Hematopoietic multipotent progenitor cell treated with erythropoietin and hydrocortisone succinate and interleukin-3 and kit ligand, for 4 days (in vitro differentiated cells): ENCODE results near the gene PSMA7.
"Not testable (repeated sequence)": the region's sequence is repeated elsewhere in the genome, so short reads cannot be mapped to it uniquely, and the experiment has no call there.

Experiments
- DNase-seq: peaks from one replicate; pipeline ENCODE4 v3.0.0-alpha.2; 2015

PSMA7 gene

GRCh38 chr20:62117362-62117646 is 25.9 kb downstream of the PSMA7 start:
- peak; percentile 28 for DNase-seq

GRCh38 chr20:62116558-62117361 is 26.4 kb downstream of the PSMA7 start:
- DNase-seq = no peak

- DNase-seq = not testable (repeated sequence)
Measured at GRCh38 chr20:62115800-62116407, 27.3 kb downstream of the PSMA7 start.

GRCh38 chr20:62114894-62115293 is 28.3 kb downstream of the PSMA7 start:
- DNase-seq = no peak

GRCh38 chr20:62112368-62112767 is 30.8 kb downstream of the PSMA7 start:
- DNase-seq = no peak

DNA sequence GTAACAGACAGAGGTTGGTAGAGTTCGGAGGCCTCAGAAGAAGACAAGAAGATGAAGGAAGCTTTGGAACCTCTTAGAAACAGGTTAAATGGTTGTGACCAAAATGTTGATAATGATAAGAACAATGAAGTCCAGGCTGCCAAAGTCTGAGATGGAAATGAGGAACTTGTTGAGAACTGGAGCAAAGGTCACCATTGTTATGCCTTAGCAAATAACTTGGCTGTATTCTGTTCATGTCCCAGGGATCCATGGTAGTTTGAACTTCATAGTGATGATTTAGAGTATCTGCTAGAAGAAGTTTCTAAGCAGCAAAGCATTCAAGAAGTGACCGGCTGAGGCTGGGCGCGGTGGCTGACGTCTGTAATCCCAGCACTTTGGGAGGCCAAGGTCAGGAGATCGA is 32.0 kb downstream of the PSMA7 start:
- peak; percentile 18 for DNase-seq

GRCh38 chr20:62105592-62105991 is 37.6 kb downstream of the PSMA7 start:
- DNase-seq = no peak

DNA sequence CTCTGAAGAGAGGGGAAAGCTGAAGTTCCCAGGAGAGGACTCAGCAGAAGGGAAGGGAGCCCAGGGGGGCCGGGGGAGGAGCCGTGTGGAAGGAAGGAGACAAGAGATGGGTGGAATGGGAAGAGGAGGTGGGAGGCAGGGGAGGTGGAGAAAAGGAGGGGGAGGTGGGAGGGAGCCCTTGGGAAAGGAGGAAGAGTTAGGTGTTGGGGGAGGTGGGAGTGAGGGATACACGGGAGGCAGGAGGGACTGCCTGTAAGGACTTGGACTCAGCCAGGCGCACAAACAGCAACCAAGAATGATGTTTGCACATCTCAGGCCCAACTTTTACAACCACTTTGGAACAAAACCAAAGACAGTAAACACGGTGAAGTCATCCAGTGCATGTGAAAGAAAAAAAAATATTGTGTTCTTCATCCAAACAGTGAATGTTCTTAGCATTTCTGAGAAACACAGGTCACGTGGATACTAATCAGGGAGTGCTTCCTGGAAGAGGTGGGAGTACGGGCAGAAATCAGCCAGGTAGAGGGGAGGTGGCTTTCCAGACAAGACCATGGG is 38.3 kb downstream of the PSMA7 start:
- no peak for DNase-seq

- DNase-seq = no peak
Measured at GRCh38 chr20:62104234-62104789, 38.9 kb downstream of the PSMA7 start.

- DNase-seq = no peak
Measured at GRCh38 chr20:62103508-62104233, 39.5 kb downstream of the PSMA7 start.

- DNase-seq = no peak
Measured at GRCh38 chr20:62101078-62101477, 42.1 kb downstream of the PSMA7 start.

DNA sequence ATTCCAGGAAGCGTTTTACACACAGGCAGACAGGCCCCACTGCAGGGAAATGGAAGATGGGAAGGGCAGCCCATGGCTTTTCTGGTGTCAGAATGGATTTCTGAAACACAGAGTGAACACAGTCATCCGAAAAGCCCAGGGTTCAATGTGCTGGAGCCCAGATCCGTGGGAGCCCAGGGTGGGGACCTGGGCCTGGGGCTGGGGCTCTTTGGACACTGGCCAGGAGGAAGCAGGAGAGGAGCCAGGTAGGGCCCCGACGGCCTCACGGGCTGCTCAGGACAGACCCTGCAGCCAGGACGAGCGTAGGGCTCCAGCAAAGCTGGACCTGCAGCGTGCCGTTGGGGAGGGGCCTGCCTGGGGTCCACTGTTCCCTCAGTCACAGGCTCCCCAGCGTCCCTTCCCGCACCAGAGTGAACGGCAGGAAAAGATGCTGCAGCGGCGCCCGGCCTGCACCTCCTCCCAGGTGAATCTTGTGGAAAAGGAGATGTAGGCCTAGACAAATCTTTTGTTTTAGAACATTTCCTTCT is 45.2 kb downstream of the PSMA7 start:
- no peak for DNase-seq

GRCh38 chr20:62096421-62097380 is 46.5 kb downstream of the PSMA7 start:
- no peak for DNase-seq

DNA sequence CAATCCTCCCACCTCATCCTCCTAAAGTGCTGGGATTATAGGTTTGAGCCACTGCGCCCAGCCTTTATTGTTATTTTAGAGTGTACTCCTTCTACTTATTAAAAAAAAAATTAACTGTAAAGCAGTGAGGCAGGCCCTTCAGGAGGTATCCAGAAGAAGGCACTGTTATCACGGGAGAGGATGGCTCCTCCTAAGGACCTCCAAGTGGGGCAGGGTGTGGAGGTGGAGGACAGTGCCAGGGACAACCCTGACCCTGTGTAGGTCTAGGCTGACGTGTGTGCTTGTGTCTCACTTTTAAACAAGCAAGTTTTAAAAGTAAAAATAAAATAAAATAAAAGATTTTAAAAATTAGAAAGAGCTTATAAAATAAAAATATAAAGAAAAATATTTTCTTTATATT is 53.8 kb downstream of the PSMA7 start:
- peak; percentile 8 for DNase-seq

DNA sequence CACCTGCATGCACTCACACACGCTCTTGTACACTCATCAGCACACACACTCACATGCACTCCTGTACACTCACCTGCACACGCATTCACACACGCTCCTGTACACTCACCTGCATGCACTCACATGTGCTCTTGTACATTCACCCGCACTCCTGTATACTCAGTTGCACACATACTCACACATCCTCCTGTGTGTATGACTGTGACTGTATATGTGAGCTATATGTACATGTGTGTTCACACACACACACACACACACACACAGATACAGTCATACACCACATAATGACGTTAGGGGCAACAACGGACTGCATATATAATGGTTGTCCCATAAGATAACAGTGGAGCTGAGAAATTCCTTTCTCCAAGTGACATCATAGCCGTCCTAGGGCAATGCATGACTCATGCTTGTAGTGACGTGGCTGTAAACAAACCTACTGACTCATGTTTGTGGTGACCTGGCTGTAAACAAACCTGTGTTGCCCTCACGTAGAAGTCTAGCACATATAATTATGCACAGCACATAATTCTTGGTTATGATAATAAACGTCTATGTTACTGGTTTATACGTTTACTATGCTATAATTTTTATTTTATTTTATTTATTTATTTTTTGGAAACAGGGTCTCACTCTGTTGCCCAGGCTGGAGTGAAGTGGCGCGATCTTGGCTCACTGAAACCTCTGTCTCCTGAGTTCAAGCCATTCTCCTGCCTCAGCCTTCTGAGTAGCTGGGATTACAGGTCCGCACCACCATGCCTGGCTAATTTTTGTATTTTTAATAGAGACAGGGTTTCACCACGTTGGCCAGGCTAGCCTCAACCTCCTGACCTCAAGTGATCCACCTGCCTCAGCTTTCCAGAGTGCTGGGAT is 54.7 kb downstream of the PSMA7 start:
- peak; percentile 22 for DNase-seq

DNA sequence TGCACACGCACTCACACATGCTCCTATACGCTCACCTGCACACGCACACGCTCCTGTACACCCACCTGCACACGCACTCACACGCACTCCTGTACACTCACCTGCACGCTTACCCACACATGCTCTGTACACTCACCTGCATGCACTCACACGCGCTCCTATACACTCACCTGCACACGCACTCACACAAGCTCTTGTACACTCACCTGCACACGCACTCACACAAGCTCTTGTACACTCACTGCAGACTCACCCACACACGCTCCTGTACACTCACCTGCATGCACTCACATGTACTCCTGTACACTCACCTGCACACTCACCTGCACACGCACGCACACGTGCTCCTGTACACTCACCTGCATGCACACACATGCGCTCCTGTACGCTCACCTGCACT is 55.6 kb downstream of the PSMA7 start:
- DNase-seq = no peak

DNA sequence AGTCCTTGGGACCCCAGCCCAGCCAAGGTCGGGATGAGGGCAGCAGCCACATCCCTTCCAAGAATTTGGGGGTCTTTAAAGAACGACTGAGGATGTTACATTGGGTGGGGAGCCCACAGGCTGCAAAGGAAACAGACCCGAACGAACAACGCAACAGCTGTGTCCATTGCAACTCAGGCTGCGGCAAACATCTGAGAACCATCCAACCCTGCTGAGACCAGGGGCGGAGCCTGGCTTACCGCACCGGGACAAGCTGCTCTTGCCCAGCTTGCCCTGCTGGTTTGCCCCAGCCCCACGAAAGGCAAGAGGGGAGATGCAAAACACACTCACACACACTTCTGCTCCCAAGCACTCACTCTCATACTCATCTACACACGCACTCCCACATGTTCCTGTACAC is 56.0 kb downstream of the PSMA7 start:
- DNase-seq = no peak
